Mammary epithelial cell (primary cell): ENCODE results near the gene CRACDL.

Experiments used
- CTCF ChIP-seq, 2 donors: IDR thresholded peaks in 1 of 2; conservative IDR thresholded peaks in 1 of 2; 2 replicates each; pipeline ENCODE4 v1.5.1; 2011 to 2012; ENCODE audit warnings: inconsistent platforms in 2 of 2, low read length in 2 of 2, mild to moderate bottlenecking in 2 of 2, control low read depth in 1 of 2, low read depth in 1 of 2; ENCODE audit not compliant: insufficient read depth in 1 of 2; ENCODE audit errors: extremely low read depth in 1 of 2
- EZH2 ChIP-seq: IDR thresholded peaks from 2 replicates; pipeline ENCODE4 v1.6.1; 2012; ENCODE audit warnings: low read length, inconsistent platforms, borderline replicate concordance

- TF ChIP-seq CTCF (conservative IDR thresholded peaks at IDR 0.05 in 1 of 2, IDR thresholded peaks at IDR 0.05 in 1 of 2; ENCODE audit: extremely low read depth in 1 of 2, insufficient read depth in 1 of 2, low read depth in 1 of 2, low read length in 2 of 2) = no peak
- TF ChIP-seq EZH2 = no peak
Observed at GRCh38 chr2:98786179-98786578, 149.8 kb downstream of the CRACDL start.
